ENCODE data around the gene C19orf47. TPM values are rescaled to one million over a fixed set of nuclear protein-coding genes. Genes with fewer than 3 reads are reported as not detected.

C19orf47 gene
- total RNA-seq, 1 experiment from 2014 or later, result 14.9 TPM

- POLR2A ChIA-PET, result interaction anchor here (1.7 kb wide), 1 partner anchor 9 kb away, joined by 3 read pairs; the partner anchor contains the start of gene AKT2
- intact Hi-C loops (cut with micrococcal nuclease), result no loop called here
- CTCF ChIA-PET, result interaction anchor here (1.2 kb wide), 1 partner anchor 11 kb away, joined by 4 read pairs; no protein-coding TSS in a partner anchor
Observed at GRCh38 chr19:40294560-40294959, 53.6 kb downstream of the C19orf47 start.

GRCh38 chr19:40286971-40287421 lies 61.2 kb downstream of the C19orf47 start:
- H3K4me1 Mint-ChIP-seq (ENCODE audit: insufficient read depth, unreplicated experiment), result peaks cover 10% of the 10 kb centered on the region
- H3K27me3 Mint-ChIP-seq (ENCODE audit: insufficient read depth, unreplicated experiment), result no peaks in the 10 kb centered on the region
- H3K27ac Mint-ChIP-seq (ENCODE audit: low read depth, unreplicated experiment), result peak overlapping the region; percentile 100
- no TSS peak for BruUV-seq (replicated peaks)
- TF ChIP-seq CTCF (IDR thresholded peaks at IDR 0.05; ENCODE audit: unreplicated experiment), result no peak
- DNase-seq (ENCODE audit: unreplicated experiment), result no peak
- CTCF ChIA-PET, result interaction anchor here (0.6 to 0.7 kb wide), 3 partner anchors 9 to 1132 kb away, joined by 3 to 4 read pairs (median 3); no protein-coding TSS in a partner anchor
- no peaks in the 10 kb centered on the region for H3K9me3 Mint-ChIP-seq (ENCODE audit: unreplicated experiment)
- no peaks in the 10 kb centered on the region for H3K36me3 Mint-ChIP-seq (ENCODE audit: insufficient read depth, unreplicated experiment)
- intact Hi-C loops (cut with micrococcal nuclease), result no loop called here
- POLR2A ChIA-PET, result interaction anchor here (0.6 to 1.3 kb wide), 2 partner anchors 11 to 14 kb away, joined by 3 read pairs; no protein-coding TSS in a partner anchor
- H3K4me3 Mint-ChIP-seq (ENCODE audit: unreplicated experiment), result no peak overlapping the region

More at GRCh38 chr19:40294560-40294959, 53.6 kb downstream of the C19orf47 start:
- TF ChIP-seq CTCF (IDR thresholded peaks at IDR 0.05; ENCODE audit: unreplicated experiment), result no peak
- H3K27ac Mint-ChIP-seq (ENCODE audit: low read depth, unreplicated experiment), result no peak overlapping the region
- no peaks in the 10 kb centered on the region for H3K27me3 Mint-ChIP-seq (ENCODE audit: insufficient read depth, unreplicated experiment)
- no peak for DNase-seq (ENCODE audit: unreplicated experiment)
- H3K36me3 Mint-ChIP-seq (ENCODE audit: insufficient read depth, unreplicated experiment), result peaks cover 7% of the 10 kb centered on the region
- BruUV-seq (replicated peaks), result no TSS peak
- H3K9me3 Mint-ChIP-seq (ENCODE audit: unreplicated experiment), result no peaks in the 10 kb centered on the region
- H3K4me1 Mint-ChIP-seq (ENCODE audit: insufficient read depth, unreplicated experiment), result no peaks in the 10 kb centered on the region
- H3K4me3 Mint-ChIP-seq (ENCODE audit: unreplicated experiment), result no peak overlapping the region

- CTCF ChIA-PET, result interaction anchor here (0.6 to 0.7 kb wide), 4 partner anchors 10 to 1131 kb away, joined by 3 to 5 read pairs (median 3); no protein-coding TSS in a partner anchor
- TF ChIP-seq CTCF (IDR thresholded peaks at IDR 0.05; ENCODE audit: unreplicated experiment), result no peak
- intact Hi-C loops (cut with micrococcal nuclease), result no loop called here
- peak overlapping the region; percentile 92 for H3K4me3 Mint-ChIP-seq (ENCODE audit: unreplicated experiment)
- peaks cover 15% of the 10 kb centered on the region for H3K4me1 Mint-ChIP-seq (ENCODE audit: insufficient read depth, unreplicated experiment)
- H3K36me3 Mint-ChIP-seq (ENCODE audit: insufficient read depth, unreplicated experiment), result no peaks in the 10 kb centered on the region
- no TSS peak for BruUV-seq (replicated peaks)
- H3K9me3 Mint-ChIP-seq (ENCODE audit: unreplicated experiment), result no peaks in the 10 kb centered on the region
- H3K27me3 Mint-ChIP-seq (ENCODE audit: insufficient read depth, unreplicated experiment), result no peaks in the 10 kb centered on the region
- H3K27ac Mint-ChIP-seq (ENCODE audit: low read depth, unreplicated experiment), result peak overlapping the region; percentile 100
- POLR2A ChIA-PET, result interaction anchor here (0.6 to 2.5 kb wide), 8 partner anchors 9 to 157 kb away, joined by 3 to 15 read pairs (median 3); partner anchors contain the start of genes C19orf47 and PLD3
- no peak for DNase-seq (ENCODE audit: unreplicated experiment)
Observed at GRCh38 chr19:40286235-40286970, 61.8 kb downstream of the C19orf47 start.

All from MCF 10A (cell line).